ENCODE results near the gene SORCS2. TPM values are rescaled to one million over a fixed set of nuclear protein-coding genes. Genes with fewer than 3 reads are reported as not detected.

The SORCS2 gene
- total RNA-seq, 4 donors from 2014 or later: 0.07 to 1.2 (median 0.11) TPM

GRCh38 chr4:7241597-7242125 lies 49.3 kb downstream of the SORCS2 start:
- DNase-seq: no peak
- intact Hi-C loops (cut with DNase I; ENCODE audit: low total_unique reads): no loop called here
- ATAC-seq: no peak
- Histone ChIP-seq H3K27ac (no peak overlapping the region), H3K4me1 (peaks cover 2 to 10% of the 10 kb centered on the region in 2 donors), H3K36me3 (no peaks in the 10 kb centered on the region), H3K4me3 (no peak overlapping the region), H3K9me3 (no peaks in the 10 kb centered on the region), H3K27me3 (no peaks in the 10 kb centered on the region)
- TF ChIP-seq POLR2A (IDR thresholded peaks at IDR 0.05): no peak
- in situ Hi-C loops (cut with MboI; ENCODE audit: low sequenced_read_pairs in 4 of 4): no loop called here

DNA sequence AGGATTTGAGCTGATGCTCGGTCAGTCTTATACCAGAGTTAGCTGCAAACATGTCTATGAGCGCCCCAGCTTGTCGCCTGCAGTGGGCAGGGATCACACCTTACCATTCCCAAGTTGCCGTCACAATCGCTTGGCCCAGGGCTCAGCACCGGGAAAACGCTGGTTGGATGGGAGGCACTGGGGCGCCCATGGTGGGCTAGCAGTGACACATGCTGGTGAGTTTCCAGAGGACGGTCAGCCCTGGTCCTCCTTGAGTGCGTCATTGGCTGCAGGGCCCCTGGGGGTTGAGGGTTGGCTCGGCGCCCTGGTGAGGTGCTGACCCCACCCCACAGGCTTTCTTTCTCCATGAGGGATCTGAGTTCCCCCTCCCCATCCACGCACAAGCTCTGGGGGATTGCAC lies 50.4 kb downstream of the SORCS2 start:
- in situ Hi-C loops (cut with MboI; ENCODE audit: low sequenced_read_pairs in 4 of 4) (no loop called here), intact Hi-C loops (cut with DNase I; ENCODE audit: low total_unique reads) (no loop called here)
- Histone ChIP-seq H3K36me3 (no peaks in the 10 kb centered on the region), H3K9me3 (no peaks in the 10 kb centered on the region), H3K27ac (no peak overlapping the region), H3K27me3 (no peaks in the 10 kb centered on the region), H3K4me3 (no peak overlapping the region), H3K4me1 (peaks cover 0 to 10% of the 10 kb centered on the region in 2 donors)
- TF ChIP-seq, protein P1, sequence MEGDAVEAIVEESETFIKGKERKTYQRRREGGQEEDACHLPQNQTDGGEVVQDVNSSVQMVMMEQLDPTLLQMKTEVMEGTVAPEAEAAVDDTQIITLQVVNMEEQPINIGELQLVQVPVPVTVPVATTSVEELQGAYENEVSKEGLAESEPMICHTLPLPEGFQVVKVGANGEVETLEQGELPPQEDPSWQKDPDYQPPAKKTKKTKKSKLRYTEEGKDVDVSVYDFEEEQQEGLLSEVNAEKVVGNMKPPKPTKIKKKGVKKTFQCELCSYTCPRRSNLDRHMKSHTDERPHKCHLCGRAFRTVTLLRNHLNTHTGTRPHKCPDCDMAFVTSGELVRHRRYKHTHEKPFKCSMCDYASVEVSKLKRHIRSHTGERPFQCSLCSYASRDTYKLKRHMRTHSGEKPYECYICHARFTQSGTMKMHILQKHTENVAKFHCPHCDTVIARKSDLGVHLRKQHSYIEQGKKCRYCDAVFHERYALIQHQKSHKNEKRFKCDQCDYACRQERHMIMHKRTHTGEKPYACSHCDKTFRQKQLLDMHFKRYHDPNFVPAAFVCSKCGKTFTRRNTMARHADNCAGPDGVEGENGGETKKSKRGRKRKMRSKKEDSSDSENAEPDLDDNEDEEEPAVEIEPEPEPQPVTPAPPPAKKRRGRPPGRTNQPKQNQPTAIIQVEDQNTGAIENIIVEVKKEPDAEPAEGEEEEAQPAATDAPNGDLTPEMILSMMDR (IDR thresholded peaks at IDR 0.05 in 4 of 5, conservative IDR thresholded peaks at IDR 0.05 in 1 of 5): no peak
- no peak for TF ChIP-seq POLR2A (IDR thresholded peaks at IDR 0.05)
- ATAC-seq: no peak
- DNase-seq: no peak

DNA sequence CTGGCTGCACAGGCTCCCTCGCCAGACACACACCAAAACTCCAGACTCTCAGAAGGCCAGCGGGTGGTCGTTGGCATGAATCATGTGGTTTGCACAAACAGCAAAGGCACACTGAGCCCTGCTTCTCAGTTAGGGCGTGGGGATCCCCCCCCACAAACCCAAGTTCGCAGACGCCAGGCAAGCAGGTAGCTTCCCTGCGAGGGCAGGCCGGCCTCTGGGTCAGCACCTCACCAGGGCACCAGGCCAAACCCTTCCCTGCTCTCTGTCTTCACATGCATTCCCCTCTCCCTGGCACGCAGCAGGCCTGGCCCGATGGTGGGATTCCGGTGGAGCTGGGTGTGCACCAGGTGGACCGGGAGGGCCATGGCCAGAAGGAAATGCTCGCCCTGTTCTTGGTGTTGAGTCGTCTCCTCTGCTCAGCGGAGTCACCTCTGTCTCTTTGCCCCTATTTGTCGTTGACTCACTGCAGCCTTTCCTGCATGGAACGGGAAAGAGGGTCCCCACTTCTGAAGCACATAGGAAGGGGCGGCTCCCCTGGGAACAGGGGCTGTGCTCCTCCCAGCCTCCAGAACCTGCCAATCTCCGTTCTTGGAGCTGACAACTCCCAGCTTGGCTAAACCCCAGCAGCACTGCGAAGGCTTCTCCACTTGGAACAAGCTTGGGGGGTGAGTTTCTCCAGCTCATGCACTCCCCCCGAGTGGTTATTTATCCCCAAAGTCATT lies 51.4 kb downstream of the SORCS2 start:
- intact Hi-C loops (cut with DNase I; ENCODE audit: low total_unique reads) (loop anchor here (1.0 kb wide), 1 partner anchor 27 kb away; no protein-coding TSS in a partner anchor), in situ Hi-C loops (cut with MboI; ENCODE audit: low sequenced_read_pairs in 4 of 4) (no loop called here)
- no peak overlapping the region for H3K27ac ChIP-seq
- ATAC-seq (no peak), DNase-seq (no peak)
- no peaks in the 10 kb centered on the region for H3K9me3 ChIP-seq
- H3K4me3 ChIP-seq: no peak overlapping the region
- no peak for TF ChIP-seq POLR2A (IDR thresholded peaks at IDR 0.05)
- TF ChIP-seq, protein P1 (IDR thresholded peaks at IDR 0.05 in 4 of 5, conservative IDR thresholded peaks at IDR 0.05 in 1 of 5): no peak
- peaks cover 0 to 10% of the 10 kb centered on the region in 2 donors for H3K4me1 ChIP-seq
- H3K27me3 ChIP-seq: no peaks in the 10 kb centered on the region
- H3K36me3 ChIP-seq: no peaks in the 10 kb centered on the region

GRCh38 chr4:7244331-7244665 lies 52.0 kb downstream of the SORCS2 start:
- H3K9me3 ChIP-seq: no peaks in the 10 kb centered on the region
- intact Hi-C loops (cut with DNase I; ENCODE audit: low total_unique reads): loop anchor here (1.0 kb wide), 1 partner anchor 26 kb away; no protein-coding TSS in a partner anchor
- ATAC-seq (no peak), DNase-seq (no peak)
- H3K27me3 ChIP-seq: no peaks in the 10 kb centered on the region
- in situ Hi-C loops (cut with MboI; ENCODE audit: low sequenced_read_pairs in 4 of 4): no loop called here
- H3K36me3 ChIP-seq: no peaks in the 10 kb centered on the region
- no peak overlapping the region for H3K27ac ChIP-seq
- no peak overlapping the region for H3K4me3 ChIP-seq
- H3K4me1 ChIP-seq: peaks cover 0 to 9% of the 10 kb centered on the region in 2 donors
- no peak for TF ChIP-seq POLR2A (IDR thresholded peaks at IDR 0.05)
- TF ChIP-seq, protein P1 (IDR thresholded peaks at IDR 0.05 in 4 of 5, conservative IDR thresholded peaks at IDR 0.05 in 1 of 5): no peak

GRCh38 chr4:7244751-7245320 lies 52.5 kb downstream of the SORCS2 start:
- Histone ChIP-seq H3K27ac (no peak overlapping the region), H3K9me3 (no peaks in the 10 kb centered on the region), H3K4me3 (no peak overlapping the region), H3K4me1 (peaks cover 0 to 4% of the 10 kb centered on the region in 2 donors), H3K27me3 (no peaks in the 10 kb centered on the region), H3K36me3 (no peaks in the 10 kb centered on the region)
- DNase-seq: no peak
- TF ChIP-seq, protein P1 (IDR thresholded peaks at IDR 0.05 in 4 of 5, conservative IDR thresholded peaks at IDR 0.05 in 1 of 5): no peak
- no peak for TF ChIP-seq POLR2A (IDR thresholded peaks at IDR 0.05)
- in situ Hi-C loops (cut with MboI; ENCODE audit: low sequenced_read_pairs in 4 of 4): no loop called here
- no peak for ATAC-seq
- intact Hi-C loops (cut with DNase I; ENCODE audit: low total_unique reads): loop anchor here (1.0 kb wide), 1 partner anchor 25 kb away; no protein-coding TSS in a partner anchor

All from gastrocnemius medialis (tissue), 4 donors.